Large intestine (tissue), 3 donors: ENCODE measurements around the gene GDF10. TPM values are rescaled to one million over a fixed set of nuclear protein-coding genes. Genes with fewer than 3 reads are reported as not detected.

Experiments
- DNase-seq, 2 donors: peaks; one replicate each; pipeline versions ENCODE4 v3.0.0 to v3.0.0-alpha.2; 2013
- H3K27ac ChIP-seq: one replicate; pipeline ENCODE4 v1.5.1; 2013; ENCODE audit warnings: low read length
- H3K27me3 ChIP-seq: 2 replicates; pipeline ENCODE4 v1.6.1; 2013; ENCODE audit warnings: low read length; ENCODE audit not compliant: control insufficient read depth, insufficient read depth
- H3K36me3 ChIP-seq: 2 replicates; pipeline ENCODE4 v1.6.1; 2013; ENCODE audit warnings: low read length; ENCODE audit not compliant: control insufficient read depth, insufficient read depth
- H3K4me1 ChIP-seq: one replicate; pipeline ENCODE4 v1.6.1; 2013; ENCODE audit warnings: low read length; ENCODE audit not compliant: control insufficient read depth, insufficient read depth
- H3K4me3 ChIP-seq: one replicate; pipeline ENCODE4 v1.5.1; 2013; ENCODE audit warnings: low read length
- H3K9me3 ChIP-seq: one replicate; pipeline ENCODE4 v1.6.1; 2013; ENCODE audit warnings: mild to moderate bottlenecking, low read depth, low read length, moderate library complexity; ENCODE audit not compliant: control insufficient read depth
- WGBS: methylation state at CpG from one replicate; pipeline ENCODE4 v1.1.5; 2013; ENCODE audit warnings: low lambda C conversion rate; ENCODE audit not compliant: insufficient coverage; 5-methylcytosine and 5-hydroxymethylcytosine counted together
- polyA plus RNA-seq: library from polyadenylated mRNA; unstranded; fragments of 120-200 nt; gene quantifications from one replicate; pipeline ENCODE4 v1.2.1, GENCODE V29; 2013

GDF10 gene
- polyA plus RNA-seq, 1 donor, result 2.5 TPM

GRCh38 chr10:47291682-47292081 lies 8.3 kb upstream of the GDF10 start:
- Histone ChIP-seq H3K9me3 (no peaks in the 10 kb centered on the region), H3K36me3 (no peaks in the 10 kb centered on the region), H3K4me1 (no peaks in the 10 kb centered on the region), H3K4me3 (no peak overlapping the region), H3K27me3 (peaks cover 27% of the 10 kb centered on the region), H3K27ac (no peak overlapping the region)
- no CpG with 5 or more reads among the region's 3 CpGs for WGBS
- no peak for DNase-seq

- H3K36me3 ChIP-seq, result no peaks in the 10 kb centered on the region
- peaks cover 50% of the 10 kb centered on the region for H3K27me3 ChIP-seq
- no peaks in the 10 kb centered on the region for H3K4me1 ChIP-seq
- no peak overlapping the region for H3K27ac ChIP-seq
- no peak for DNase-seq
- no peaks in the 10 kb centered on the region for H3K9me3 ChIP-seq
- H3K4me3 ChIP-seq, result no peak overlapping the region
- WGBS, result 90% methylated on average over 2 of the region's 9 CpGs
These were observed 5.9 kb upstream of the GDF10 start for GRCh38 chr10:47294057-47294456.

- Histone ChIP-seq H3K27ac (no peak overlapping the region), H3K9me3 (no peaks in the 10 kb centered on the region), H3K27me3 (peaks cover 53% of the 10 kb centered on the region), H3K36me3 (no peaks in the 10 kb centered on the region), H3K4me1 (no peaks in the 10 kb centered on the region), H3K4me3 (no peak overlapping the region)
- no peak for DNase-seq
- no CpG with 5 or more reads among the region's 5 CpGs for WGBS
These were observed 5.5 kb upstream of the GDF10 start for GRCh38 chr10:47294501-47294900.

GRCh38 chr10:47295411-47295810 lies 4.6 kb upstream of the GDF10 start:
- no peak for DNase-seq
- Histone ChIP-seq H3K36me3 (no peaks in the 10 kb centered on the region), H3K27ac (no peak overlapping the region), H3K27me3 (peaks cover 58% of the 10 kb centered on the region), H3K9me3 (no peaks in the 10 kb centered on the region), H3K4me1 (no peaks in the 10 kb centered on the region), H3K4me3 (no peak overlapping the region)
- WGBS, result no CpG with 5 or more reads among the region's 5 CpGs

- Histone ChIP-seq H3K4me3 (no peak overlapping the region), H3K27ac (no peak overlapping the region), H3K36me3 (no peaks in the 10 kb centered on the region), H3K4me1 (no peaks in the 10 kb centered on the region), H3K27me3 (peaks cover 68% of the 10 kb centered on the region), H3K9me3 (no peaks in the 10 kb centered on the region)
- WGBS, result 100% methylated on average over 1 of the region's 12 CpGs
- no peak for DNase-seq
These were observed 3.7 kb upstream of the GDF10 start for GRCh38 chr10:47296156-47296894.

GRCh38 chr10:47296941-47297340 lies 3.1 kb upstream of the GDF10 start:
- Histone ChIP-seq H3K4me3 (no peak overlapping the region), H3K27ac (no peak overlapping the region), H3K36me3 (no peaks in the 10 kb centered on the region), H3K27me3 (peaks cover 74% of the 10 kb centered on the region), H3K4me1 (no peaks in the 10 kb centered on the region), H3K9me3 (no peaks in the 10 kb centered on the region)
- WGBS, result no CpG with 5 or more reads among the region's 1 CpG
- no peak for DNase-seq

GRCh38 chr10:47297866-47298540 lies 2.0 kb upstream of the GDF10 start:
- WGBS, result no CpG with 5 or more reads among the region's 12 CpGs
- Histone ChIP-seq H3K27me3 (peaks cover 84% of the 10 kb centered on the region), H3K36me3 (no peaks in the 10 kb centered on the region), H3K27ac (no peak overlapping the region), H3K4me1 (no peaks in the 10 kb centered on the region), H3K9me3 (no peaks in the 10 kb centered on the region), H3K4me3 (no peak overlapping the region)
- no peak for DNase-seq

- no peak for DNase-seq
- no peaks in the 10 kb centered on the region for H3K9me3 ChIP-seq
- peaks cover 85% of the 10 kb centered on the region for H3K27me3 ChIP-seq
- no peaks in the 10 kb centered on the region for H3K4me1 ChIP-seq
- no peak overlapping the region for H3K27ac ChIP-seq
- H3K36me3 ChIP-seq, result no peaks in the 10 kb centered on the region
- H3K4me3 ChIP-seq, result no peak overlapping the region
- WGBS, result no CpG with 5 or more reads among the region's 1 CpG
These were observed 1.3 kb upstream of the GDF10 start for GRCh38 chr10:47298715-47299114.

- Histone ChIP-seq H3K27ac (no peak overlapping the region), H3K27me3 (peaks cover 79% of the 10 kb centered on the region), H3K4me1 (no peaks in the 10 kb centered on the region), H3K4me3 (peak overlapping the region; percentile 13), H3K9me3 (no peaks in the 10 kb centered on the region), H3K36me3 (no peaks in the 10 kb centered on the region)
- DNase-seq, result peak in 1 of 2 donors; percentile 21
- no CpG with 5 or more reads among the region's 57 CpGs for WGBS
These were observed 483 bp downstream of the GDF10 start for GRCh38 chr10:47300429-47300931.

- Histone ChIP-seq H3K27ac (no peak overlapping the region), H3K4me3 (no peak overlapping the region), H3K27me3 (peaks cover 69% of the 10 kb centered on the region), H3K9me3 (no peaks in the 10 kb centered on the region), H3K36me3 (no peaks in the 10 kb centered on the region), H3K4me1 (no peaks in the 10 kb centered on the region)
- DNase-seq, result no peak
- WGBS, result no CpG with 5 or more reads among the region's 2 CpGs
These were observed 1.8 kb downstream of the GDF10 start for GRCh38 chr10:47301833-47302232.
